HG02798 (cell line): ENCODE data around the gene ING4.

Experiments
- ATAC-seq: cut with Tn5 transposase; IDR thresholded peaks from one replicate; pipeline ENCODE4 v1.9.1; 2021; ENCODE audit warnings: mild to moderate bottlenecking; ENCODE audit not compliant: unreplicated experiment, poor library complexity

Gene ING4

DNA sequence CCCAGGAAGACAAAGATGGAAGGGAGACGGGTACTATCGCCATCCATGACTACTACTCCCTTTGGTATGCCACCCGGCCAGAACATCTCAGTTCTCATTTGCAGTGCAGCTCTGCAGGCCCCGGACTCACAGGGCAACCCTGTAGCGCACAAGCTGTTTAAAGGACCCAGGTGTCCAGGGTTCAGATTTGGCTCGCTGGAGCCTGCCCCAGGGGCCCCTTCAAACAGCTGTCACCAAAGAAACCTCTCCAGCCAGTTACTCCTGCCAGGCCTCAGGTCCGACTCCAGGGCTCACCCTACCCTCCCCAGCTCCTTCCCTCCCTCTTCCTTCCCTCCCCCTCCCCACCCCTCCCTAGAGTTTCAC is 50.3 kb downstream of the ING4 start:
- no peak for ATAC-seq

DNA sequence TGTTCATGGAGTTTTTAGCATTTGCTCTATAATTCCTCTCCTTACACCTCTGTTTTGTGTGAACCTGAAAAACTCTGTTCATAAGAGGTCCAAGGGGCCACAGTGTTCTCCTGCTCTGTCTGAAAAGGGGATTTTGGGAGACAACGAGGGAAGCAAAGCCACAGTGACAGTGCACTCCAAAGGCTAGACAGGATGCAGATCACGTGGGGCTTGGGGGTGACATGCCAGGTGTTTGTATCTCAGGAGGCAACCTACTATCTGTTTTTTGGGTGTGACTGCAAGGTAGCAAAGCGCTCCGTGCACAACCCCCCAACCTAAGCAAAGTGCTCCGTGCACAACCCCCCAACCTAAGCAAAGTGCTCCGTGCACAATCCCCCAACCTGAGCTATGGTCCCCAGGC is 50.7 kb downstream of the ING4 start:
- ATAC-seq: no peak

DNA sequence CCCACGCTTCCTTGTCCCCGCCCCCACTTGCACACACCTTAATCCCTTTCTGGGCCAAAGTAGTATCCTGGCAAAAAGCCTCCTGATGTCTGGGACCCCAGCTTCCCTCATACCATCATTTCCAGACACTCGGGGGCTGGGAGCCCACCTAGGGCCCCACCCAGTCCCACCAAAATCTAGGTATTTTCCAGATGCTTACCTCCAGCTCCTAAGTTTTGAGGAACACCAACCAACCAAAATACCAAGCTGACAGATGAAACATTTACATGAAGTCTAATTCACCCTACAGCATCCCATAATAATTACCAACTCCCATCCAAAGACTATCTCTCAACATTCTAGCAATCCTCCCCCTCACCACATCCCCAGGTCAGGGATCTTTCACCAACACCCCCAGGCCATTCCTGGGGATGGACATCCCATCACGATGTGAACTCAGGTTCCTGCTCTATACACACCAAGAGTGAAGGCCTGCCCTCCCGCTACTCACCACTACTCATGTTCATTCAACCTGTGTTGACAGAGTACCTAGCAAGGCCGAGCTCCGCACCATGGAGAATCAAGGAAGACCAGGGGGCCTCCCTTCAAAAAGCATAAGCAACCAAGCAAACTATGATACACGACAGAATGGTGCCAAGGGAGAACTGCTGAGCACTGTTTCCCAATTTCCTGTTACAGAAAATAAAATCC is 54.2 kb downstream of the ING4 start:
- ATAC-seq: no peak

DNA sequence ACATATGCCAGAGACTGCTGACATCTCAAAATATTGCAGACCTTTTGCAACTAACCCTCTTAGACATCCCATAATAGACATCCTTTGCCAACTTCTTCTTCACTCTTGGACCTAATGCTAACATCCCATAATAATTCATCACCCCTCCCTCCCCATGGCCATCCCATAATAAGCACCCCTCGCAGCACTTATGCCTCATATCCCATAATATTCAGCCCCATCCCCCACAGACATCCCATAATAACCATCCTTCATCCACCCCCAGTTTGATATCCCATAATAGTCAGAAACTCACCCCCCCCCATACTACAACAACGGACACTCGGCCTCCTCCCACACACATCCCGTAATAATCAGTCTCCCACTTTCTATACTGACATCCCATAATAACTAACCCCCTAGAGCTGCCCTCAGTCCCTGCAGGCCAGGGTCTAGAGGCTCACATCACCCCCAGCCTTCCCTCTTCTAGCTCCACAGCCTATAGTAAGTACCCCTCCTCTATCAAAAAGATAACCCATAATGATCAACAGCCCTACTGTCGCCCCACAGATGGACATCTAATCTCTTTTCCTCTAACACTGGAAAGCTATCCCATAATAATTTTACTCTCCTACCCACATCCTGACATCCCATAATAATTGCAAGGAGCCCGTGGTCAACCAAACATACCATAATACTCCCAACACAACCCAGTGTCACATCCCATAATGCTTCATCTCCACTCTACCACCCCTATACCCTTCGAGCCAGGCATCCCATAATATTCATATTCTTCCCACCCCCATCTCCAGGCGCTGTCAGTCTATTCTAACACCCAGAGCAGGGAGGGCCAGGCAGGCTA is 54.9 kb downstream of the ING4 start:
- ATAC-seq: peak; percentile 36

GRCh38 chr12:6606331-6607131 is 56.4 kb downstream of the ING4 start:
- no peak for ATAC-seq

- ATAC-seq: no peak
Observed at GRCh38 chr12:6605421-6606330, 57.2 kb downstream of the ING4 start.

- no peak for ATAC-seq
Observed at GRCh38 chr12:6604259-6605029, 58.5 kb downstream of the ING4 start.

DNA sequence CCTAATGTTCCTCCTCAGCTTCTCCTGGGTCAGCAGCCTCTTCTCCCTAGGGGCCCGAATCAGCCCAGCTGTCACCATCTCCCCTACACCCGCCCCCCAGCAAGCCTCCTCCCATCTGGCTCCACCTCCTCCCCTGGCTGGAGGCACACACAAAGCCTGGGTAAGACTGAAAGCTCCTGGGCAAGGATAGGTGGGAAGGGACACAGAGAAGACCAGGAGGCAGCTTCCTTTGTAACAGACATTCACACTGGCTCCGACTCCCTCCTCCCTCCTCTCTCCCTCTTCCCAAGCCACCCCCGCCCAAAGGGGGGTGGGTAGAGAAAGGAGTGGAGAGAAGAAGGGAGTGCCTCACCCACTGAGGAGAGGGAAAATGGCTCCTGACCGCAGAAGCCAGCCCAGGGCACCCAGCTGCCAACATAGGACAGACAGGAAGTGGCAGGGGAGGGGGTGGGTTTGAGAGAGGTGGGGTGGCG is 59.8 kb downstream of the ING4 start:
- no peak for ATAC-seq

DNA sequence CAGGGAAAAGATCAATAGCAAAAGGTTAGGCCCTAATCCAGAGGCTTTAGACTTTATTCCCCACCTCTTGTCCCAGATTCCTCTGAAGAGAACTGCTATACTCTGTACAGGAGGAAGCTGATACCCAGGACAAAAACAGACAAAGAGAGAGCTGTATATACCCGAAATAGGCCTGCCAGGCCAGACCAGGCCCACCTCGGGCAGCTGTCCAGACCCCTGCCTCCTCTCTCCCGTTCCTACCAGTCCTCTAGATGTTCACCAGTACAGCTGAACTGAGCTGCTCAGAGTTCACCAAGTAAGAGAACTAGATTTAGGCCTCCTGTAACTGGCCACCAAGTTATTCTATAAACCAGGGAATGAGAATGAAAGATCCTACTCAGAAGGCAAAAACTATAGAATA is 60.4 kb downstream of the ING4 start:
- ATAC-seq: no peak
